ENCODE results near the gene PARS2. TPM values are rescaled to one million over a fixed set of nuclear protein-coding genes. Genes with fewer than 3 reads are reported as not detected.

Gene PARS2
- total and polyA plus RNA-seq, 2 of the 4 experiments (the other 2 are of a cell fraction), result 3.4 to 6.3 TPM

DNA sequence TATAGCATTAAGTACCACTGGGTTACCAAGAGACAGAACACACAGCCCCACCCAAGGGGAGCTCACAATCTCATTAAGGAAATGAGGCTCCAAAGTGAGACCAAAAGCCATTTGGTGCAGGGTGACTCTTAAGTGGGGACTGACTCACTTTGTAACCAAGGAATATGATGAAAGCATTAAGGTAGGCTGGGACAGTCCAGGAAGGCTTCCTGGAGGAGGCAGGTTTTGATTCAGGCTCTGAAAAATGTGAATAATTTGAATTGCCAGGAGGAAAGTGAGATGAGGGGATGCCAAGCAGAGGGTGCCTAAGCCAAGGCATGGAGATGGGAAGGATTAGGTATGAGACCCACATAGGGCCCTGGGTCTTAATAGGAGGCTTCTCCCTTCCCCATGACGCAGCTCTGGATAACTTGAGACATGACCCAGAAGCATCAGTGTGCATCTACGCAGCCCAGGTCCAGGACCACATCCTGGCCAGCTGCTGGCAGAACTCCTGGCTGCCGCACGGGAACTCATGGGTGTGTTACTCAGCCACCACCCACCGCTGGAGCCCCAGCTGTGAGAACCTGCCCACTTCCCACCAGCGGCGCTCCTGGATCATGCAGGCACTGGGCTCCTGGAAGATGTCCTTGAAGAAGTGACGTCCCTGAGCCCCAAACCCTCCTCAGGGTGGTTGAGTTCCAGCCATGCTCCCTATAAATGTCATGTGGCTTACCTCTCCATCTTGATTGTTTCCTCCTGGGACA is 54.6 kb downstream of the PARS2 start:
- Histone ChIP-seq H3K27ac (ENCODE audit: insufficient read depth, low read length) (no peak overlapping the region), H3K79me1 (ENCODE audit: low read depth in 1 of 2, low read length in 2 of 2) (no peaks in the 10 kb centered on the region), H3K56ac (ENCODE audit: extremely low read depth, insufficient read depth, low read length) (no peak overlapping the region), H4K91ac (ENCODE audit: insufficient read depth, low read depth, low read length) (no peak overlapping the region), H4K20me1 (ENCODE audit: insufficient read depth, low read length) (no peaks in the 10 kb centered on the region), H3K9ac (ENCODE audit: low read depth, low read length) (no peak overlapping the region), H4K5ac (ENCODE audit: low read depth, low read length) (no peak overlapping the region), H2AFZ (replicated peaks; ENCODE audit: low read length, poor library complexity) (no peak overlapping the region), H3K36me3 (ENCODE audit: control insufficient read depth, insufficient read depth, low read length) (no peaks in the 10 kb centered on the region), H3K4me2 (ENCODE audit: low read depth, low read length) (no peak overlapping the region), H2BK20ac (ENCODE audit: low read depth, low read length) (no peak overlapping the region), H4K8ac (ENCODE audit: low read depth in 2 of 2, low read length in 2 of 2) (no peak overlapping the region), H3K4me1 (ENCODE audit: control insufficient read depth, insufficient read depth, low read length) (no peaks in the 10 kb centered on the region), H2AK5ac (ENCODE audit: low read depth, low read length) (no peak overlapping the region), H3K23ac (ENCODE audit: low read depth, low read length) (no peak overlapping the region), H3K9me3 (ENCODE audit: control insufficient read depth, insufficient read depth, low read length) (no peaks in the 10 kb centered on the region), H3K27me3 (ENCODE audit: control insufficient read depth, insufficient read depth, low read length) (peaks cover 29% of the 10 kb centered on the region), H3K18ac (ENCODE audit: low read depth, low read length) (no peak overlapping the region), H3K4ac (ENCODE audit: low read depth, low read length) (no peak overlapping the region), H3K4me3 (ENCODE audit: insufficient read depth, low read depth, low read length) (no peak overlapping the region), H3K9me1 (ENCODE audit: insufficient read depth, low read length) (no peaks in the 10 kb centered on the region), H2AK9ac (replicated peaks; ENCODE audit: low read depth, low read length, poor library complexity) (no peak overlapping the region), H2BK5ac (ENCODE audit: low read depth, low read length, poor library complexity, severe bottlenecking) (no peak overlapping the region), H3K14ac (replicated peaks; ENCODE audit: low read depth, low read length) (no peak overlapping the region), H2BK120ac (ENCODE audit: low read depth, low read length) (no peak overlapping the region), H2BK15ac (ENCODE audit: low read depth, low read length) (no peak overlapping the region)
- ChIA-PET CTCF (no interaction called here), POLR2A (ENCODE audit: unreplicated experiment) (no interaction called here)
- TF ChIP-seq, protein P1, sequence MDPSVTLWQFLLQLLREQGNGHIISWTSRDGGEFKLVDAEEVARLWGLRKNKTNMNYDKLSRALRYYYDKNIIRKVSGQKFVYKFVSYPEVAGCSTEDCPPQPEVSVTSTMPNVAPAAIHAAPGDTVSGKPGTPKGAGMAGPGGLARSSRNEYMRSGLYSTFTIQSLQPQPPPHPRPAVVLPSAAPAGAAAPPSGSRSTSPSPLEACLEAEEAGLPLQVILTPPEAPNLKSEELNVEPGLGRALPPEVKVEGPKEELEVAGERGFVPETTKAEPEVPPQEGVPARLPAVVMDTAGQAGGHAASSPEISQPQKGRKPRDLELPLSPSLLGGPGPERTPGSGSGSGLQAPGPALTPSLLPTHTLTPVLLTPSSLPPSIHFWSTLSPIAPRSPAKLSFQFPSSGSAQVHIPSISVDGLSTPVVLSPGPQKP (IDR thresholded peaks at IDR 0.05; ENCODE audit: borderline replicate concordance, low read depth, low read length), result no peak
- TF ChIP-seq BHLHE40 (IDR thresholded peaks at IDR 0.05; ENCODE audit: low read depth, low read length) (no peak), CEBPB (IDR thresholded peaks at IDR 0.05; ENCODE audit: low read depth, low read length) (no peak), POLR2A (IDR thresholded peaks at IDR 0.05; ENCODE audit: low read depth, low read length) (no peak)
- no peak for ATAC-seq (ENCODE audit: low read depth)
- no TSS peak for BruUV-seq (replicated peaks)
- intact Hi-C loops (cut with micrococcal nuclease) (no loop called here), in situ Hi-C loops (cut with MboI; ENCODE audit: low sequenced_read_pairs) (no loop called here), dilution Hi-C loops (cut with HindIII; ENCODE audit: low sequenced_read_pairs, unreplicated experiment) (no loop called here)
- no peak for DNase-seq
- 87% methylated on average over 5 of the region's 8 CpGs; no CpG with 5 or more reads in 1 of the 2 experiments for WGBS, 2 experiments (ENCODE audit: extremely low coverage in 2 of 2, insufficient read length in 1 of 2)
